DMS53 treated with DMSO at 0.1 percent for 48 hours (cell line): ENCODE measurements around the gene OPN4.

Source experiments
- DNase-seq: peaks from one replicate; lab custom pipeline; 2025; ENCODE audit not compliant: unreplicated experiment; lab: John Stamatoyannopoulos, UW

OPN4 gene

DNA sequence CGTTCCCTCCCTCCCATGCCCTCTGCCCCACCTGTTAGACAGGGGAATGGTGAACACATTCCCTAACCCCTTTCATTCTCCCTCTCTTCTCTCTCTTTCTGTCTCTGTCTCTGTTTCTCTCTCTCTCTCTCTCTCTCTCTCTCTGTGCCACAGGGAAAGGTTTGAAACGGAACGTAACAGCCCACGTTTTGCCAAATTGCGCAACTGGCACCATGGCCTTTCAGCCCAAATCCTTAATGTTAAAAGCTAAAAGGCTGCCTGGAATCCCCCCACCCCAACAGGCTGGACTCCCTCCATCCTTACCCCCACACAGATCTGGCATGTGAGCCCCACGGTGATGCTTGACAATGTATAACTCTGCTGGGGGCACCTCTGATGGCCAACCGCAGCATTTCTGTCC lies 44.8 kb downstream of the OPN4 start:
- DNase-seq: no peak

DNA sequence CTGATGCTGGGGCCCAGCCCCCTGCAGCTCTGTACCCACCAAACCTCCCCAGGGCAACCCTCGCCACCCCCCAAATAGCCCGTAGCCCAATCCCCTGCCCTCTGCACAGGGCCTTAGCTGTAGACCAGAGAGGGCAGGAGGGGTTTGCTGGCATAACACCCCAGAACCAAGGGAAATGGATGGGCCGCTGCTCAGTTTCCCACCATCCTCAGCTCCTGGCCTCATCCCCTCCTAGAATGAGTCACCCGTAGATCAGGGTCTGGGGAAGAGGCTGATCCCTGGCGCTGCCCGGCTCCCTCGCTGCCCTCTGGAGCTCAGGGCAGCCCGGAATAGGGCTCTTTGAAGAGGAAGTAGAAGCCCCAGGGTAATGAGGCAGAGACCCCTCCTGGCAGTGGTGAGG lies 45.2 kb downstream of the OPN4 start:
- DNase-seq: no peak

DNA sequence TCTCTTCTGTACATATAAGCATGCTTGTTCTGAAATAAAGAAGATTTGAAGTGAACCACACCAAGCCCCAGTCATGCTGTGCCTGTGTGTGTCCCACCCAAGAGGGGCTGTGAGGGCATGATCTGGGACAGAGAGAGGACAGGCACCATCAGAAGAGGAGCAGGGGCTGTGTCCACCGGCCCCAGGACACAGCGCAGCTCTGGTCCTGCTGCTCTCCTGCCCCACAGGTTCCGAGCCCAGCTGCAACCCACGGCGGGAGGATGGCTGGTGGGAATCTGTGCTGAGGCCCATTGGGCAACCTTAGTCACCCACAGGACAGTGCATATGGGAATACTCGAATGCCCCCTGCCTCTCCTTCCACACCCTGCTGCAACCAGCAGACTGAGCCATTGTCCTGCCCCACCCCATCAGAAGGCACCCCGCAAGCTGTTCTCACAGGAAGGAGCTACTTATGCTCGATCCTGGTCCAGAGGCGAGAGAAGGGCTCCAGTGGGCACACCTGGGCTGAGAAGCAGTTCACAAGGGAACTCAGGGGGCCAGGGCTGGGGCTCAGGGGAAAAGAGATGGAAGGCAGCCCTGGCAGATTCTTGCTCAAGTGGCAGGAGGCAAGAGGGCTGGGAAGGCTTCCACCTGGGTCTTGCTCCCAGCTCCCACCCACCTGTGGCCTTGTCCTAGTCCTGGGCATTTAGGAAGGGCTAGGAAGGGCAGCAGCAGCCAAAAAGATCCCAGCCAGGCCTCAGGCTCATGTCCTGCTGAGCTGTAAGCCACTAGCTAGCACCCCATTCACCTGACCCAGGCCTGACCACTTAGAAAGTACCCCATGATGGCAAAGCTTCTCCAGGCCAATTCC lies 45.9 kb downstream of the OPN4 start:
- no peak for DNase-seq

DNA sequence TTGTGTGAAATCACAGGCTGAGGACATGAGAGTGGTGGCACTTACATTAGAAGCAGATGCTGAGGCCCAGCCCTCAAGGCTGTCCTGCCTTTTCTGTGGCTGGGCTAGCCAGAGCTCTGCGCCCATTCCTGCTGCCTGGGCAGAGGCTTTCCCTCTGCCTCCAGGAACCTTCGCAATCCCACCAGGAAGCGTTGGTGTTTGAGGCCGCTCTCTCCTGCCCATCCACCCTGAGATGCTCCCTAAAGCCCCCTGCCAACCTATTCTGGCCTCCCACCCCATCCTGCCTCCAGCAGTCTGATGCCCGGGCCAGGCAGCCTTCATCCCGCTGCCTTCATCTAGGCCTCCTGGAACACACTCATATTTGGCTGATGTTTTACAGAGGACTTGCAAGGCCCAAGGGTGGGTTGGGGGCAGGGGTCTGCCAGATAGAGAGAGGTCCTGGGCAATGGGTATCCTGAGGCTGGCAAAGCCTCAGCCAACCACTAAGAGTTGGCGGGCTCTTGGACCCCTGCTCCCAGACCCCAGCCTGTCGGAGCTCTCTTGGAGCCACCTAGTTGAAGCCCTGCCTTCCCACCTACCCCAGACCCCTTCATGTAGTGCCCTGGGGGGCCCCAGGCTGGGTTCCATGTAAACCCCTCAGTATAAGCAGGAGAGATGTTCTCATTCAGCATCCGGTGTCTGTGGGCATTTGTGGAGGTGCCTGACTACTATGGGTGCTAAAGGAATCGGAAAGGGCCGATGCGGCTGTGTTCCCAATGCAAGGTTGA lies 46.7 kb downstream of the OPN4 start:
- DNase-seq: no peak

DNA sequence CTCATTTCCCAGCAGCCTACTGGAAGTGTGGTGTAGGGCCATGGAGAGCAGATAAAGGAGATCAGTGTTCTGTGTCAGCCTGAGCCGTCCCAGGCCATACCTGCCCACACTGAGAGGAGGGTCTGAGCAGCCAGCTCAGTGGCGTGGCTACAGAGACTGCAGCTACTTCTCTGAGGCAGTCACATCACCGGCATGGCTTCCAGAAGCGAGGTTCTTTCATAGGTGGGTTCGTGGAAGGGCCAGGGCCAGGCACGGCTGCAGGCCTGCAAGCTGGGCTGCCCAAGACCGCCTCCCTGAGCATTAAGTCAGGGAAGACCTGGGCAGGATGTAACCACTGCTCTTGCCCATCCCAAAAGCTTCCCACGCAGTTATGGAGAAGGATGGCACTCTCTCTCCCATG lies 48.8 kb downstream of the OPN4 start:
- DNase-seq: no peak

DNA sequence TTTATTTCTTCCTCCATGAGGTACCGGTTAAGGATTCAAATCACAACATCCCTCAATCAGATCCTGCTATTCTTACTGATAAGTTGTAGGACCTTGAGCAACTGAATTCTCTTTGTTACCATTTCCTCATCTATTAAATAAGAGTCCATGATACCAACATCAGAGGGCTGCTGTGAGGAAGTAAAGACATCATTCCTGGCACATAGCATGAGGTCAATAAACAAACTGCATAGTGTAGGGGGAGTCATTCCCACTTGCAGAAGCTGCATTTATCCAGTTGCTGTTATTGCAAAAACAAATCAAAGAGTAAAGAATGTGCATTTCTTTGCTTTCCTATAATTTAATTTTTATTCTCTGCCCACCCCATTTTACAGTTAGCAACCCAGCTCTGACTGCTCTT lies 50.8 kb downstream of the OPN4 start:
- DNase-seq: no peak

DNA sequence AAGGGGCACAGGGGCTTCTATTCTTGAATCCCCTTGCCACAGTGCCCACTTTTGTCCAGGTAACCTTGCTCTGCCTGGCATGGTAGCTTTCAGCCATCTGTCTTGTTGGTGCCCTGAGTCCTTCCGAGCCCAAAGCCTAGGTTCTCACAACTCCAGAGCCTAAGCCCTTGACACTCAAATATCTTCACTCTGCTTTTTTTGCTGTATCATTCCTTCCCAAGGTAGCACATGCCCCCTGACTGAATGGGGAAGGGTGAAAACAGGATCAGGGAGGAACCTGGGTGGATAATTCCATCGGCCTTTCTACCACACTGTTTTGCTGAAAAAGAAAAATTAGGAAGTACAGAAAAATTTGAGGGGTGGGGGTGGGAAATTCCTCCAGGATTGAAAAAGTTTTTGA lies 51.6 kb downstream of the OPN4 start:
- no peak for DNase-seq

DNA sequence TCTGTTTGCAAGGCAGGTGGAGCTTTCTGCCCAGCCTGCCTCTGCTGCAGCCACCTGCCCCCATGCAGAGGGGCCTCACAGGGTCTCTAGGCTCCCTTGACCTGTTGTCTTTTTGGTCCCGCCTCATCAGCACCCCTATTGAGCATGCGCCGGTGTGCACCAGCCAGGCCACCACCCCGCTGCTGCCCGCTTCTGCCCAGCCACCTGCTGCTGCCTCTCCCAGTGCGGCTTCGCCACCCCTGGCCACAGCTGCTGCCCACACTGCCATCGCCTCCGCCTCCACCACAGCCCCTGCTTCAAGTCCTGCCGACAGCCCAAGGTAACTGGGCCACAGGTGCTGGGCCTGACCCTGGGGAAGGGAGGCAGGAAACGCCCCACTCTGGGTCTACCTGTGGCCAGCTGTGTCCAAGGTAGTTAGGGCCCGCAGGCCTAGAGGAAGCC lies 52.1 kb downstream of the OPN4 start:
- DNase-seq: no peak

DNA sequence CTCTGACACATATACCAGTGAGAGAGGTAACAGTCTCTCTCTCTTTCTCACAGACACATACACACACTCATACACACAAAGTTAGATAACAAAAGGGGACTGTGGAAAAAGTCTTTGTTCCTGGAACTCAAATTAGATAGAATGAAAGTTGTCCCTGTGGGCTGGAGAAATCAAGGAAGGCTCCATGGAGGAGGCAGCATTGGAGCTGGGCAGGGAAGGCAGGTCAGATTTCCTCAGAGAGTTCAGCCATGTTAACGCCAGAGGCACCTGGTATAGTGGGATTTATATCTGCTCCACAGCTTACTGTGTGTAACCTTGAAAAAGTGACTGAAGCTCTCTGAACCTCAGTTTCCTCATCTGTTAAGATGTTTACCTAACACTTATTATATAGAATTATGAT lies 52.6 kb downstream of the OPN4 start:
- DNase-seq: no peak

DNA sequence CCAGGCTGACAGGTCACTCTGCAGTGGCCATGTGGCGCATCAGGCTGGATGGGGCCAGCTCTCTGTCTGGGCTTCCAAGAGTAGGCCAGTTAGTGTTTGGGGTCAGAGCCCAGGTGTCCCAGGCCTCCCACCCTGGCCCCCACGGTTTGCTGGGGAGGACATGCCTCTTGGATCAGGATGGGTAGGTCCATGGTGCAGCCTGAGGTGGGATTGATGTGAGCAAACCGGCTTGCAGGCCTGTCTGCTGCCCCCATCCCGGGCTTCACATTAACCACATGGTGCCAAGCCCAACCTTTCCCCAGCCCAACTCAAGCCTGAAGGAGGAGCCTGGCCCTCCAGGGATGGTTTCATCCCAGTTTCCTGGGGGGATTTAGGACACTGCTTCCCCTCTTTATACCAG lies 53.2 kb downstream of the OPN4 start:
- DNase-seq: no peak

DNA sequence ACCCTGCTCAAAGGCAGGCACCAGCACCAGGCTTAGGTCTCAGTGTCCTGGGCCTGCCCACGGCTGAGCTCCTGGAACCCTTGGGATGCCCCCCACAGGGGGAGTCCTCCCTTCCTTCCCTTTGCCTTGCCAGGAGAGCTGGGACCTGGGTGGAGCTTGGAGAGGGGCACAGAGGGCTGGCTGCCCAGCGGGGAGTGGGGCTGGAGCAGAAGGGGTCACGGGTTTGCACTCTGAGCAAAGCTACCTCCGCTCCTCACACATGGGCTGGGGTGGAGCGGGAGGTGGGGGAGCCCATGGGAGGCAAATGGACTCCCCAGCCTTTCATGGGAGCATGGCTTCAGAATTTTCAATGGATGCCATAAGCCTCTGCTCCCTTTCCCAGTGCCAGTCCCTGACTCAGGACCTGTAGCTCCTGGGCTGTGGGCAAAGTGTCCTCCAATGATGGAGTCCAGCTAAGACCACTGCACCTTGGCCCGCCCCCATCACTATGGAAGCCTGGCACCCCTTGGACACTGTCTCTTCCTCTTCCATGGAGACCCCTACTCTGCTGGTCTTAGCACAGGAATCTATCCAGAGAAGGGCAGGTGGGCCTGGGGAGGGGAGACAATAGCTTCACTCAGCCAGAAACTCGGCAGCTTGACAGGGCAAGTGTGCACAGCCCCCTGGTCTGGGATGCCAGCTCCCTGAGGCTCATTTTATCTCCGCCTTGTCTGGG lies 53.9 kb downstream of the OPN4 start:
- no peak for DNase-seq

DNA sequence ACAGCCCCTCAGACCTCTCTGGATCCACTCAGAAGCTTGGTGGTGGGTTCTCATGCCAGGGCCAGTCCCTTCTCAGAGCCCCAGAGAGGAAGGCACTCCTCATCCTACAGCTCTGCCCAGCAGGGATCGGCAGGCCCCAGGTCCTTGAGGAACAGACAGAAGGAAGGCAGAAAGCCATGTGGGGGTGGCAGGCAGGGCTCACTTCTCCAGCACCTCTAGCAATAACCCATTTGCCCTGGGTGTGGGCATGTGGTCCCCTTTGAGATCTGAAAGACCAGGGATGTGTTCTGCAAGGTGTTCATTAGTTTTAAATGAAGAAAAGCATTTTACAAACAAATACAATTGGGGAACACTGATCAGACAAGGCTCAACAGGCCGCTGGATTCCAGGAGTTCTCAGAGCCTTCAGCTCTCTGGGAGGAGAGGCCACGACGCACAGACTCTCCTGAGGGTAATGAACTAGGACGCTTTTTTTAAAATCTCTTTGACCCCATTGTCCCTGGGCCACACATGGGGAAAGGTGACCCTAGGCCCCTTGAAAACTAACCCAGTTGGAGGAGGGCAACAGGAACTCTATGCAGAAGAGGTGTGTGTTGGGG lies 54.5 kb downstream of the OPN4 start:
- no peak for DNase-seq

DNA sequence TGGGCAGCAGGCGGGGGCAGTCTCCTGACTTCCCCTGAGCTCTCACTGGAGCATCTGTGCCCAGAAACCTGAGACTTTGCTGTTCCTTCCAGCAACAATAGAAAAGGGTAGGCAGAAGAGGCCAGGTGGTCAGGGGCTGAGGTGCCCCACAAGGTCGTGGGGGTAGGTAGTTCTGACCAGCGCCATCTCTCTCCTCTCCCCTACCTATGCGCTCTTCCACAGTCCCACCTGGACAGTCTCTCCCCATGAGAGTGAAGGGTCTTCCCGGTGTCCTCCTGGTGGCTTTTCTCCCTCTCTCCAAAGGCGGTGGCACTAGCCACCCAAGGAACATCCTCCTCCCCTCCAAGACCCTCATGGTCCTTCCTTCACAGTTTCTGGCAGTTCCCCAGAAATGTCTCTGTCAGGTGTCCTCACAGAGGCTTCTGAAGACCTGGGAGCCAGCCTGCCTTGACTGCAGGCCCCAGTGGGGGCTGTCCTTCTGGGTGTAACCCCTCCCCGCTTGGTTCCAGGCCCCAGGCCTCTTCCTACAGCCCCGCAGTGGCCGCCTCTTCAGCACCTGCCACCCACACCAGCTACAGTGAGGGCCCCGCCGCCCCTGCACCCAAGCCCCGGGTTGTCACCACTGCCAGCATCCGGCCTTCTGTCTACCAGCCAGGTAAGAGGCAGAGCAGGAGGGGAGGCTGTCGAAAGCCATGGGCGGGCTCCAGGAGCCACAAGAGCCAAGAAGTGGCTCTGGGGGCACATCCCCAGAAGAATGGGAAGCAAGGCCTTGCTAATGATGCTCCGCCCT lies 55.2 kb downstream of the OPN4 start:
- DNase-seq: no peak

DNA sequence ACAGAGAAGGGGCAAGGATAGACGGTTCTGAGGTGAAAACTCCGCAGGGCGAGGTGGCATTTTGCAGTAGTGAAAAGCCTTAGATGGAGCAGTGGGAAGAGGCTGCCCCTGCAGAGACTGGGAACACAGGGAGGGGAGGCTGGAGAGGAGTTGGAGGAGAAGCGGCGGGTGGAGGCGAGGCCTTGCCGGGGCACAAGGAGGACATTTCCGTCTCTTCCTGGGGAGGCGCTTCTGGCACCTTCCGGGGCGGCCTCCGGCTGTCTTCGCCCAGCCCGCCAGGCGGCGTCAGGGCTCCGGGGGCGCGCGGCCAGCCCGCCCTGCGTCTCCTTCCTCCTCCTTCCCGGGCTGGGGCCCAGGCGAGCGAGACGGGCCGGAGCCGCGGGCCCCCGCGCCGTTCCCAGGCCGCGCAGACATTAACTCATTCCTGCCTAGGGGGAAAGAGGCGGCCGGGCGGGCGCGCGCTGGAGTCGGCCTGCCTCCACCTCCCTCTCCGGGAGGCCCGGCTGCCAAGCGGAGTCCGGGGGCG lies 56.7 kb downstream of the OPN4 start:
- DNase-seq: peak; percentile 81

DNA sequence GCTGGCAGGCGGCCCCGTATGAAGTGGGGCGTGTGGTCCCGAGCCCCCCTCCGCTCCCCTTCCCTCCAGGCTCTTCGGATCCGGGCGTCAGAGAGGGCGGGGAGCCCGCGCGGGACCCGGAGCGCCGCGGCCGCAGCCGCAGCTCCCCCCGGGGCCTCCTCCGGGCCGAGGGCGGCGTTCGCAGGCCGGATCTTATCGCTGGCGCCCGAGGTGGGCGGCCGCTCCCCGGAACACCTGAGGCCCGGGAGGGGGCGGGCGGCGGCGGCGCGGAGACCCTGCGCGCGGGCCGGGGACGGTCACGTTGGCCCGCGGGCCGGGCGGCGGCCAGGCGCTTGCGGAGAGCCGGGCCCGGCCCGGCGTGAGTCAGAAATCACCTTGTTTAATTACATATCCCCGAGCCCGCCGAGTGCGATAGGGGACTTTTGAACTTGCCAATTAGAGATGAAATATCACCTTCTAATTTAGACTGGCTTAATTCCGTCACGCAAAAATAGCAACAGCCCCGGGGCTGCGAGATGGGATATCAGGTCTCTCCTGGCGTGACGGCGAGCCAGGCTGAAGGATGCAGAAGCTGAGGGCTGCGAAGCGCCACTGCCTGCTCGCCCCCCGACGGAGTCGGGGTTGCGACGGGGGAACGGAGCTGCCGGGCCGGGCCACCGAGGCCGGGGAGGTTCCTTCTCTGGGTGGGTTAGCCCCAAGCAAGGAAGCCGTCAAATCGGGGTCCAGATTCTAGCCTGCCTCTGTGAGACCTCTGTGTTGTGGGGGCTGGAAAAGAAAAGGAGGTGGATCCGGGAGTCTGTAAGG lies 57.4 kb downstream of the OPN4 start:
- DNase-seq: peak; percentile 26

DNA sequence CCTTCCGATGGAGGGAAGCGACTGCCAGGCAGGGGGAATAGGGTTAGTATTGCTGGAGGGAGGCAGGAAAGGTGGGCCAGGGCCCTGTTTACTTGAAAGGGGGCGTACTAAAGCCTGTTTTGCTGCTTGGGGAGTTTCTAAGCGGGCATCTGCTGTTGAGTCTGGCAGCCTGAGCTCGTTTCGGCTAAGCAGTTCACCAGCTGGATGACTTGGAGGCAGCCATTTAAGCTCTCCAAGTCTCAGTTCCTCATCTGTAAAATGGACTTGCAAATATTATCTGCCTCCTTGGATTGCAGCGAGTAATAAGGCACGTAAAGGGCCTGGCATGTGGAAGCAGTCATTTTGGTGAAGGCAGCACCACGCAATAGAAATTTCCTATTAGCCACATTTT lies 58.0 kb downstream of the OPN4 start:
- DNase-seq: no peak

DNA sequence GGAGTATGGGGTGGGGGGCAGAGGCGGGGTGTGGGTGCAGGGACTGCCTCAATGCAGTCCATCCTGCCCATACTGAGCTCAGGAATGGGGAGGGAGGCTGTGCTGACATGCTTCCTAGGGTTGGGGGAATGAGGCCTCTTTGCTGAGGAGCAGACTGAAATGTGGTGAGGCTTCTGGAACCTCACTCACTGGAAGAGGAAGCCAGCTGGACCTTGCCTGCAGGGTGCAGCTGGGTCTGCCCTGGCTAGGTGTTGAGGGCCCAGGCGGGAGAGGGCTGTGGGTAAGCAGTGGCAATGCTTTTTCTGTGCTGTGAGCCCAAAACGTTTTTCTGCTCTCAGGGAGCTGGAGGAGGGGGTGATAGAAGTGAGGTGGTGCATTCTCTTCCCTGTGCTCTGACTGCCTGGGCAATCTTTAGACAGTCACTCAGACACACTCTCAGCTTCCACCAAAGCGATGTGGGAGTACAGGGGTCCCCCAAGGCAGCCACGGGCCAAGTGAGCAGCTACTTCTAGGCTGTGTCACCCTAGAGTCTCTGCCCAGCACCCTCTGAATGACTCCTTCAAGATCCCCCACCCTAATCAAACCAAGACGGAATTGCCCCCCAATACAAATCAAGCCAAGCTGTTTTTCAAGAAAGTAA lies 60.9 kb downstream of the OPN4 start:
- DNase-seq: no peak

DNA sequence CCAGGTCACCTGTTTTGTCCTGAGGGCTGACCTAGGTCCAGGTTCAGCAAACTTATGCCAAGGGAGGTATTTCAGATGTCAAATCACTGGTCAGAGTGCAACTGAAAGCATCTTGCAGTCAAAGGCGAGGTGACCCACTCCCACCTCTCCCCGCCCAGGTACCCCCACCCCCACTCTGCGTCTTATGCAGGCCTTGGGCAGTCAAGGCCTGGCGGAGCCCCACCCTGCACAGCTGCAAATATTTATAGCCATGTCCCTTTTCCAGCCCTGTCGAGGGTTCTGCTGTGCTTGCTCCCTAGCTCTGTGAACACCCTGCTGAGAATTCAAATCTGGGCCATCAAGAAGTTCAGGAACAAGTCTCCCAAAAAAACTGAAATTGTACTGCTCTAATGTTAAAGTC lies 61.5 kb downstream of the OPN4 start:
- no peak for DNase-seq
